Liver (tissue), 9 donors: Measurements from ENCODE around the gene AKNA. TPM values are rescaled to one million over a fixed set of nuclear protein-coding genes. Genes with fewer than 3 reads are reported as not detected.
A peak's percentile ranks its signal among the peaks of the same experiment; 100 is the strongest.

ENCODE experiments used
- DNase-seq: peaks from one replicate; pipeline ENCODE4 v3.0.0-alpha.2; 2017; ENCODE audit warnings: low spot score
- H3K27ac ChIP-seq, 2 donors: one replicate each; pipeline ENCODE4 v1.7.0; 2013; ENCODE audit warnings: inconsistent platforms in 2 of 2, low read length in 2 of 2, control low read depth in 1 of 2, low read depth in 1 of 2, mild to moderate bottlenecking in 1 of 2
- H3K27me3 ChIP-seq, 4 donors: one replicate each; pipeline versions ENCODE4 v1.6.1 to v1.7.0; 2013; ENCODE audit warnings: low read length in 3 of 4, inconsistent platforms in 1 of 4, mild to moderate bottlenecking in 1 of 4, moderate library complexity in 1 of 4; ENCODE audit not compliant: control insufficient read depth in 4 of 4, insufficient read depth in 4 of 4
- H3K36me3 ChIP-seq, 4 donors: one replicate each; pipeline versions ENCODE4 v1.6.1 to v1.7.0; 2013; ENCODE audit warnings: low read length in 3 of 4, mild to moderate bottlenecking in 3 of 4, low read depth in 1 of 4, moderate library complexity in 1 of 4; ENCODE audit not compliant: control insufficient read depth in 4 of 4, insufficient read depth in 3 of 4
- H3K4me1 ChIP-seq, 4 donors: one replicate each; pipeline versions ENCODE4 v1.6.1 to v1.7.0; 2013; ENCODE audit warnings: low read length in 3 of 4, mild to moderate bottlenecking in 3 of 4, moderate library complexity in 1 of 4; ENCODE audit not compliant: control insufficient read depth in 4 of 4, insufficient read depth in 4 of 4
- H3K4me3 ChIP-seq, 3 donors: one replicate each; pipeline versions ENCODE4 v1.6.1 to v1.7.0; 2013; ENCODE audit warnings: low read length in 3 of 3, control low read depth in 1 of 3, low read depth in 1 of 3, mild to moderate bottlenecking in 1 of 3
- H3K9ac ChIP-seq, 2 donors: one replicate each; pipeline ENCODE4 v1.7.0; 2013; ENCODE audit warnings: low read length in 2 of 2, mild to moderate bottlenecking in 2 of 2, moderate library complexity in 2 of 2, control low read depth in 1 of 2, low read depth in 1 of 2
- H3K9me3 ChIP-seq, 4 donors: one replicate each; pipeline versions ENCODE4 v1.6.1 to v1.7.0; 2013; ENCODE audit warnings: low read length in 3 of 4; ENCODE audit not compliant: control insufficient read depth in 4 of 4
- EGR1 ChIP-seq, 2 donors: IDR thresholded peaks; 2 replicates each; pipeline ENCODE4 v1.6.1; 2016 to 2018; ENCODE audit warnings: antibody characterized with exemption in 2 of 2, low read depth in 2 of 2
- FOXA1 ChIP-seq: IDR thresholded peaks from 2 replicates; pipeline ENCODE4 v1.6.1; 2016; ENCODE audit warnings: antibody characterized with exemption
- FOXA2 ChIP-seq: IDR thresholded peaks from 2 replicates; pipeline ENCODE4 v1.6.1; 2016; ENCODE audit warnings: antibody characterized with exemption
- GABPA ChIP-seq, 2 donors: IDR thresholded peaks in 1 of 2; conservative IDR thresholded peaks in 1 of 2; 2 replicates each; pipeline ENCODE4 v1.6.1; 2016; ENCODE audit warnings: antibody characterized with exemption in 2 of 2, mild to moderate bottlenecking in 1 of 2, moderate library complexity in 1 of 2
- HNF4A ChIP-seq, 2 donors: conservative IDR thresholded peaks; 2 replicates each; pipeline ENCODE4 v1.6.1; 2016; ENCODE audit warnings: antibody characterized with exemption in 2 of 2, mild to moderate bottlenecking in 2 of 2
- HNF4G ChIP-seq: IDR thresholded peaks from 2 replicates; pipeline ENCODE4 v1.6.1; 2016; ENCODE audit warnings: antibody characterized with exemption
- JUND ChIP-seq, 2 donors: IDR thresholded peaks; 2 replicates each; pipeline ENCODE4 v1.6.1; 2016; ENCODE audit warnings: antibody characterized with exemption in 2 of 2
- NR2F2 ChIP-seq: IDR thresholded peaks from 2 replicates; pipeline ENCODE4 v1.6.1; 2016; ENCODE audit warnings: antibody characterized with exemption
- RAD21 ChIP-seq, 2 donors: IDR thresholded peaks; 2 replicates each; pipeline ENCODE4 v1.6.1; 2016; ENCODE audit warnings: antibody characterized with exemption in 2 of 2, mild to moderate bottlenecking in 2 of 2
- RXRA ChIP-seq, 2 donors: IDR thresholded peaks; 2 replicates each; pipeline ENCODE4 v1.6.1; 2017 to 2018; ENCODE audit warnings: antibody characterized with exemption in 2 of 2, mild to moderate bottlenecking in 1 of 2
- SP1 ChIP-seq: IDR thresholded peaks from 2 replicates; pipeline ENCODE4 v1.6.1; 2018; ENCODE audit warnings: antibody characterized with exemption, mild to moderate bottlenecking
- TAF1 ChIP-seq: conservative IDR thresholded peaks from 2 replicates; pipeline ENCODE4 v1.6.1; 2016; ENCODE audit warnings: antibody characterized with exemption, mild to moderate bottlenecking
- YY1 ChIP-seq: IDR thresholded peaks from 2 replicates; pipeline ENCODE4 v1.6.1; 2016; ENCODE audit warnings: antibody characterized with exemption, mild to moderate bottlenecking
- WGBS: extraction: QIAGEN DNeasy Blood & Tissue Kit; methylation state at CpG from one replicate; pipeline ENCODE4 v1.1.7; 2013; 5-methylcytosine and 5-hydroxymethylcytosine counted together
- polyA plus RNA-seq, 2 donors: library from polyadenylated mRNA; stranded (reverse) in 1 of 2; unstranded in 1 of 2; fragments of 200-250 nt in 1 of 2; fragments of >200 nt in 1 of 2; fragmentation: Nextera tagmentation in 1 of 2; extraction: Ambion mirVana in 1 of 2; gene quantifications; one replicate each; pipeline versions ENCODE4 v1.2.1 to v1.2.3, GENCODE V29; 2013 to 2015
- total RNA-seq, 2 donors: library from RNA; depleted of rRNA; stranded (reverse); fragments of >200 nt; gene quantifications; one replicate each; pipeline ENCODE4 v1.2.3, GENCODE V29; 2014
- TF ChIP-seq, protein P1 (sequence below): IDR thresholded peaks from 2 replicates; pipeline ENCODE4 v1.6.1; 2016; ENCODE audit warnings: antibody characterized with exemption
- TF ChIP-seq, protein P2 (sequence below): IDR thresholded peaks from 2 replicates; pipeline ENCODE4 v1.6.1; 2016; ENCODE audit warnings: antibody characterized with exemption
- TF ChIP-seq, protein P3 (sequence below): IDR thresholded peaks from 2 replicates; pipeline ENCODE4 v1.6.1; 2016; ENCODE audit warnings: antibody characterized with exemption
- TF ChIP-seq, protein P4 (sequence below): fragments of 150-350 bp; IDR thresholded peaks from 2 replicates; pipeline ENCODE4 v1.5.1; 2017; ENCODE audit warnings: improper control_type of control experiment, low read depth, low read length; ENCODE audit not compliant: missing input control
- donor health status: healthy.
- donor health status: healthy.
- donor health status: healthy.
- donor health status: healthy.
- donor health status: healthy.

AKNA gene
- total and polyA plus RNA-seq, 4 donors, result 4.2 to 31.7 (median 6.9) TPM

DNA sequence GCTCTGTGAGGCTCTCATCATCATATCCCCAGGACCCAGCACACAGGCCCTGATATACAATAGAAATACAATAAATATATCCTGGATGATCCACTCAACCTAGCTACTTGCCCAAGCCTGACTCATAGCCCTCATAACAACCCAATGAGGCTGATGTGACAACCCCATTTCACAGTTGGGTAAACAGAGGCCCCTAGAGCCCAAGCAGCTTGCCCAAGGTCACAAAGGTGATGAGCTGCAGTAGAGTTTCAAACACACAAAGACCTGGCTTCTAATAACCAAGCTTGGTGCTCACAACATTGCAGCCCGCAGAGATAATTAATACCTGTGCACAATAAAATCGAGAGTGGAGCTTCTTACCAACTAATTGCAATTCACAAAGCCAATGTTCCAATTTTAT, 3.2 kb upstream of the AKNA start:
- no peaks in the 10 kb centered on the region for H3K9me3 ChIP-seq
- no peak overlapping the region for H3K9ac ChIP-seq
- peaks cover 10 to 73% (median 53%) of the 10 kb centered on the region in 4 donors for H3K4me1 ChIP-seq
- TF ChIP-seq YY1 (no peak), GABPA (IDR thresholded peaks at IDR 0.05 in 1 of 2, conservative IDR thresholded peaks at IDR 0.05 in 1 of 2) (no peak), HNF4G (no peak), RAD21 (IDR thresholded peaks at IDR 0.05) (no peak), NR2F2 (no peak)
- TF ChIP-seq, protein P1, sequence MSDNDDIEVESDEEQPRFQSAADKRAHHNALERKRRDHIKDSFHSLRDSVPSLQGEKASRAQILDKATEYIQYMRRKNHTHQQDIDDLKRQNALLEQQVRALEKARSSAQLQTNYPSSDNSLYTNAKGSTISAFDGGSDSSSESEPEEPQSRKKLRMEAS, result no peak
- TF ChIP-seq, protein P2, sequence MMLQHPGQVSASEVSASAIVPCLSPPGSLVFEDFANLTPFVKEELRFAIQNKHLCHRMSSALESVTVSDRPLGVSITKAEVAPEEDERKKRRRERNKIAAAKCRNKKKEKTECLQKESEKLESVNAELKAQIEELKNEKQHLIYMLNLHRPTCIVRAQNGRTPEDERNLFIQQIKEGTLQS, result no peak
- no peaks in the 10 kb centered on the region for H3K27me3 ChIP-seq
- no peaks in the 10 kb centered on the region for H3K36me3 ChIP-seq
- H3K4me3 ChIP-seq, result no peak overlapping the region
- no peak for DNase-seq
- 92% methylated on average over 2 of the region's 2 CpGs for WGBS
- no peak overlapping the region for H3K27ac ChIP-seq

DNA sequence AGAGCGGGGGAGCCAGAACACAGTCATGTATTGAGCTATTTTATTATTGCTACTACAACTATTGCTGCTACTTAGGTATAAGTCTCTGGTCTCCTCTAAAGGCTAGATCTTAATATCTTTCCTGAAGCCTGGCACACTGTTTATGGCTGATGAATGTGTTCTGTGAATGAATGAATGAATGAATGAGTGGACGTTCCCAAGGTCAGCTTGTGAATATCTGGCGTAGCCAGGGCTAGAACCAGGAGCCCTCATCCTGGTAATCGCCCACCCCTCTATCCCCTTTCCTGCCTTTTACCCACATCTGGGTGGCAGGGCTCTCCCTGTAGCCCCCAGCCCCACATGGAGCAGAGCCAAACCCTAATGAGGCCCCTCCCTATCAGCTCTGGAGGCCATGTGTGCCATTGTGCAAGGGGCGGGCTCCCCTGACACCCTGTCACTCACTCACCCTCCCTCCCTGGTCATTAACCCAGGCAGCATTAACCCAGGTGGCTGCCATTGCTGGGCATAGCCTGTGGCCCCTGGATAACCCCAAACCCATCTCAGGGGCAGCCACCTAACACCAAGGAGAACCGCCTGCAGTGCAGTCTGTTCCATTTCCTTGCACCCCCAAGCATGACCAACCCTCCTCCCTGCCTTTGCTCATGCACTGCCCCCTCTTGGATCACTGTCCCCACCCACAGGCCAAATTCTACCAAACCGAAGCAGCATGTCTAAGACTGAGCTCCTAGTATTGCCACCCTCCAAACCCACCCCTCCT, 2.0 kb upstream of the AKNA start:
- 87% methylated on average over 7 of the region's 7 CpGs for WGBS
- Histone ChIP-seq H3K27me3 (no peaks in the 10 kb centered on the region), H3K9me3 (no peaks in the 10 kb centered on the region), H3K36me3 (no peaks in the 10 kb centered on the region), H3K4me3 (no peak overlapping the region), H3K4me1 (peaks cover 8 to 73% (median 52%) of the 10 kb centered on the region in 4 donors), H3K9ac (no peak overlapping the region), H3K27ac (no peak overlapping the region)
- DNase-seq, result no peak
- TF ChIP-seq, protein P1, result no peak
- TF ChIP-seq NR2F2 (no peak), RXRA (IDR thresholded peaks at IDR 0.05) (no peak), HNF4G (no peak), JUND (IDR thresholded peaks at IDR 0.05) (no peak), FOXA1 (no peak), TAF1 (no peak), GABPA (IDR thresholded peaks at IDR 0.05 in 1 of 2, conservative IDR thresholded peaks at IDR 0.05 in 1 of 2) (no peak), RAD21 (IDR thresholded peaks at IDR 0.05) (no peak), FOXA2 (no peak)
- TF ChIP-seq, protein P2, result no peak
- TF ChIP-seq, protein P3, sequence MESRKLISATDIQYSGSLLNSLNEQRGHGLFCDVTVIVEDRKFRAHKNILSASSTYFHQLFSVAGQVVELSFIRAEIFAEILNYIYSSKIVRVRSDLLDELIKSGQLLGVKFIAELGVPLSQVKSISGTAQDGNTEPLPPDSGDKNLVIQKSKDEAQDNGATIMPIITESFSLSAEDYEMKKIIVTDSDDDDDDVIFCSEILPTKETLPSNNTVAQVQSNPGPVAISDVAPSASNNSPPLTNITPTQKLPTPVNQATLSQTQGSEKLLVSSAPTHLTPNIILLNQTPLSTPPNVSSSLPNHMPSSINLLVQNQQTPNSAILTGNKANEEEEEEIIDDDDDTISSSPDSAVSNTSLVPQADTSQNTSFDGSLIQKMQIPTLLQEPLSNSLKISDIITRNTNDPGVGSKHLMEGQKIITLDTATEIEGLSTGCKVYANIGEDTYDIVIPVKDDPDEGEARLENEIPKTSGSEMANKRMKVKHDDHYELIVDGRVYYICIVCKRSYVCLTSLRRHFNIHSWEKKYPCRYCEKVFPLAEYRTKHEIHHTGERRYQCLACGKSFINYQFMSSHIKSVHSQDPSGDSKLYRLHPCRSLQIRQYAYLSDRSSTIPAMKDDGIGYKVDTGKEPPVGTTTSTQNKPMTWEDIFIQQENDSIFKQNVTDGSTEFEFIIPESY, result no peak

DNA sequence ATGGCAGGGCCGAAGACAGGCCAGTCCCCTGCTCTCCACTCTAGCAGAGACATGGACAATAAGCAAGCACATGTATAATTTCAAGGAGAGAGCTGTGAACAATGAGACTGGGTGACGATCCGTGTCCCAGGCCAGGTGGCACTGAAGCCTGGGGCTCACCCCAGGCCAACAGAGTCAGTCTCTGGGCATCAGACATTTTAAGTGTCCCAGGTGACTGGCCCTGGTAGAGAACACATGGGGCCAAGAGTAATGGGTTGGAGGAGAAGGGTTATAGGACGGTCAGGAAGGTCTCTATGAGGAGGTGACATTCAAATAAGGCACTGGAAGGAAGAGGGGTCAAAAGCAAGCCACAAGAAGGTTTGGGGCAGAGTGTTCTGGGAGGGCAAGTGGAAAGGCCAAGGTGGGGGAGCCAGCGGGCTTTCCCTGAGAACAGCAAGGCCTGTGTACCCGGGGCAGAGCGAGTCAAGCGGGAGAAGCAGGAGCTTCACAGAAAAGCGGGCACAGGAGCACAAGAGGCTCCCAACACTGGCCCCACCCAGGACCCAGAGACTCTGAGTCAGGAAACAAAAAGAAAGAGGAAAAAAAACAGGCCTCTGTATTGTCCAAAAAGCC, 1.1 kb upstream of the AKNA start:
- WGBS, result 79% methylated on average over 9 of the region's 9 CpGs
- Histone ChIP-seq H3K9me3 (no peaks in the 10 kb centered on the region), H3K27me3 (no peaks in the 10 kb centered on the region), H3K4me3 (no peak overlapping the region), H3K36me3 (no peaks in the 10 kb centered on the region), H3K27ac (peak overlapping the region in 1 of 2 donors; percentile 97), H3K4me1 (peaks cover 6 to 70% (median 52%) of the 10 kb centered on the region in 4 donors), H3K9ac (peak overlapping the region in 1 of 2 donors; percentile 45)
- DNase-seq, result no peak
- TF ChIP-seq, protein P1, result no peak
- TF ChIP-seq, protein P3, result no peak
- no peak for TF ChIP-seq HNF4A (conservative IDR thresholded peaks at IDR 0.05)
- TF ChIP-seq SP1, result no peak
- no peak for TF ChIP-seq JUND (IDR thresholded peaks at IDR 0.05)
- no peak for TF ChIP-seq EGR1 (IDR thresholded peaks at IDR 0.05; ENCODE audit: low read depth in 2 of 2)
- no peak for TF ChIP-seq TAF1
- no peak for TF ChIP-seq FOXA2
- TF ChIP-seq, protein P4, sequence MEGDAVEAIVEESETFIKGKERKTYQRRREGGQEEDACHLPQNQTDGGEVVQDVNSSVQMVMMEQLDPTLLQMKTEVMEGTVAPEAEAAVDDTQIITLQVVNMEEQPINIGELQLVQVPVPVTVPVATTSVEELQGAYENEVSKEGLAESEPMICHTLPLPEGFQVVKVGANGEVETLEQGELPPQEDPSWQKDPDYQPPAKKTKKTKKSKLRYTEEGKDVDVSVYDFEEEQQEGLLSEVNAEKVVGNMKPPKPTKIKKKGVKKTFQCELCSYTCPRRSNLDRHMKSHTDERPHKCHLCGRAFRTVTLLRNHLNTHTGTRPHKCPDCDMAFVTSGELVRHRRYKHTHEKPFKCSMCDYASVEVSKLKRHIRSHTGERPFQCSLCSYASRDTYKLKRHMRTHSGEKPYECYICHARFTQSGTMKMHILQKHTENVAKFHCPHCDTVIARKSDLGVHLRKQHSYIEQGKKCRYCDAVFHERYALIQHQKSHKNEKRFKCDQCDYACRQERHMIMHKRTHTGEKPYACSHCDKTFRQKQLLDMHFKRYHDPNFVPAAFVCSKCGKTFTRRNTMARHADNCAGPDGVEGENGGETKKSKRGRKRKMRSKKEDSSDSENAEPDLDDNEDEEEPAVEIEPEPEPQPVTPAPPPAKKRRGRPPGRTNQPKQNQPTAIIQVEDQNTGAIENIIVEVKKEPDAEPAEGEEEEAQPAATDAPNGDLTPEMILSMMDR, result no peak
- TF ChIP-seq GABPA (IDR thresholded peaks at IDR 0.05 in 1 of 2, conservative IDR thresholded peaks at IDR 0.05 in 1 of 2), result no peak
- TF ChIP-seq NR2F2, result no peak
- no peak for TF ChIP-seq RAD21 (IDR thresholded peaks at IDR 0.05)
